ENCODE measurements around the gene LIPG.
A peak's percentile ranks its signal among the peaks of the same experiment; 100 is the strongest.

Gene LIPG

DNA sequence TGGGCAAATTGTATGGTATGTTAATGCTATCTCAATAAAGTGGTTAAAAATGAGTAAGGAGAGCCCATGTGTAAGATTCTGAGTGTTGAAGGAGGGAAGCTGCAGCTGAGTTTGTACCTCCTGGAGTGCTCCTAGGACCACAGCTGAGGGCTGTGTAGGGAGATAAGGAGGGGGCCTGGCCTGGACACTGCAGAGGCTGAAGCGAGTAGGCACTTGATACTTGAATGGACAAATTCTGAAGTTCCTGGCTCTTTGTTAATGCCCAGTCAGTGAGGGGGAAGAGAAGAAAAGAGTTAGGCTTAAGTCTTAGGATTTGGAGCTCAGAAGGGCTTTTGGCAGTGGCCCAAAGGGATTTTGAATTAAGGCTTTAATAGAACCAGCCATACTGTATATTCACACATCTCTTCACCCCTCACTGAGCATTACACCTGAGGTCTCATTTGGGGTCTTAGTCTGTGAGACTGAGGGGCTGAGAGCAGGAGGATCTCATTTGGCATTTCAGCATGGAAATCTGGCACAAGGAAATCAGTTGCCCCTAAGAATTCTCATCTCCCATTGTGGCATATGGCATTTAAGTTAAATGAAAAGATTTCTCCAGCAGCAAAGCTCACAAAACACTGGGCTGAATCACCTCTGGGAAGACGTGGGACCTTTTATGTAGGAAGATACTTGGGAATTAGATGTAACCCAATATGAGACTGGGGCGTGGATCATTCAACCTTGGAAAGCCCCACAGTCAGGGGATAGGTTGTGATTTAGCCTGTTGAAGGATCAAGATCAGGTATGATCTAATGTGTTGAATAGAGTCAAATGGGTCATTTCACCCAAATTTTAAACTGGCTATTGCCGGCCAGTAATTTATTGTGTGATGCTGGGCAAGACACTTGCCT is 46.8 kb downstream of the LIPG start:
- Histone ChIP-seq H3K27ac (peak overlapping the region in 6 of 21 experiments; percentile 1 to 73 (median 34)), H3K4me3 (no peak overlapping the region)

DNA sequence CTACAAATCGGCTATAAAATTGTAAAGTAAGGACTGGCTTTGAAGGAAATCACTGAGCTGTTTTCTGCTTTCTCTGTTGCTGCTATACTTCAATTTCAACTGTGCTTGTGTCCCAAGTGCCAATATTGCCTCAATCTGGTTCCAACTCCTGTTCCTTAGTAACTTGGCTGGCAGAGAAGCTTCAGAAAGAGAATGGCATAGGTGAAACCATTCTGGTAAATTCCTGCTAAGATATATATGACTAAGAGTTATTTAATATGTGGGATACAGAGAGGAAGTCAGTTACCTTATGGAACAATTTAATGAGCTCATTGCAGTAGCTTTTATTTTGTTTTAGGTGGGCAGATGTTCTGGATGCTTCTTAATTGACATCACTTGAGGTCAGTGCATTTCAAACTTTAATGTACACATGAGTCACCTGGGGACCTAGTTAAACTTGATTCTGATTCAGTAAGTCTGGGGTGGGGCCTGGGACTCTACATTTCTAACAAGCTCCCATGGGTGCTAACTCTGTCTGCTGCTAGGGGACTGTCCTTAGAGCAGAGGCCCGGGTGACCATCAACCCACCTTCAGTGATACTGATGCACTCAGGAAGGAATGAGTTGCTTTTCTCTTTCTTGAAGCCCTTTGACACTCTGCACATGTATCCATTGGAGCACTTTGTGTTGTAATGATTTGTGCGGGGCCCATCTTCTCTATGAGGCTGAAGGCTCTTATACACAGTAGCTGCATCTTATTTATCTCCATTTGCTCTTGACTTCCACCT is 47.6 kb downstream of the LIPG start:
- no peak overlapping the region for H3K4me3 ChIP-seq
- H3K27ac ChIP-seq, result peak overlapping the region in 11 of 21 experiments; percentile 25 to 76 (median 62)

- no peak overlapping the region for H3K4me3 ChIP-seq
- H3K27ac ChIP-seq, result peak overlapping the region in 11 of 21 experiments; percentile 15 to 76 (median 62)
Observed at GRCh38 chr18:49610022-49610445, 48.2 kb downstream of the LIPG start.

- H3K4me3 ChIP-seq, result no peak overlapping the region
- H3K27ac ChIP-seq, result no peak overlapping the region
Observed at GRCh38 chr18:49611316-49611715, 49.5 kb downstream of the LIPG start.

DNA sequence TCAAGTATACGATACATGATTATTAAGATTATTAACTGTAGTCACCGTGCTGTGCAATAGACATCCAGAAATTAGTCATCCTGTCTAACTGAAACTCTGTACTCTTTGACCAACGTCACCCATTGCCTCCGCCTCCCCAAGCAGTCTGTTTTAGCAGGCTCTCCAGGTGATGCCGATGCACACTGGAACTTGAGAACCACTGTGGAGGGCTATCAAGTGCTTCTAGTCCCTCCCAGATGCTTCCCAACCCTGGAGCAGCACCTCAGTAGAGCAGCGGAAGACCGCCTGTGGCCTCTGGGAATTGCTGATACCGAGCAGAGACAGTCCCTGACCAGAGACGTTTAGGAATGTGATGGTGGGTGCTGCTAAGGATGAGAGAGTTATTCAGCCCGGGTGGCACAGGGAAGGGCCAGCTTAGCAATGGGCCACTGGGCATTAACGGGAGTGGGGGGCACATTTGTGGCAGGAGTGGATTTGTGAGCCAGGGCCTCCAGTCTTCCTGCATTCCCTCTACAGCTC is 50.7 kb downstream of the LIPG start:
- H3K4me3 ChIP-seq, result no peak overlapping the region
- peak overlapping the region in 3 of 21 experiments; percentile 4 to 67 (median 60) for H3K27ac ChIP-seq

DNA sequence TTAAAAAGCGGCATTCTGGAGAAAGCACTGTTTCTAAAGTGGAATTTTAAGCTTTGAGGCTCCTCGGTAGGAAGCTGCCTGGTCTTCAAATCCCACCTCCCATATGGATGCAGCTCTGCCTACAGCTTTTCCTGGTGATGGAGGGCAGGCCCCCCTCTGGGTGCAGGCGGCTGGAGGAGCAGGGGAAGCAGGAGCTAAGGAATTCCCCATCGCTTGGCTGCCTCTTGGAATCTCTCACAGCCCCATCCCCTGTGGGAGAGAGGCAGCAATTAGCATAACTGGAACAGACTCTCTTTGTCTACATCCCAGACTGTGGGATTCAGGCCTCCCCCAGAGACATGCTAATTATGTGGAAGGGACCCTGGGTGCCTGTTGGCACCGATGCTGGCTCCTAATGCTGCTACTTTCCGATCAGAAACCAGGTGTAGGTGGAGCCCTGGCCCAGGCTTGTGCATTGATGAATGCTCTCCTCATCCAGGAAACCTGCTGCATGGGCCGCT is 51.3 kb downstream of the LIPG start:
- Histone ChIP-seq H3K4me3 (no peak overlapping the region), H3K27ac (peak overlapping the region in 2 of 21 experiments; percentile 60 to 67)

GRCh38 chr18:49613641-49614151 is 51.8 kb downstream of the LIPG start:
- H3K4me3 ChIP-seq, result no peak overlapping the region
- H3K27ac ChIP-seq, result peak overlapping the region in 2 of 21 experiments; percentile 39 to 67

DNA sequence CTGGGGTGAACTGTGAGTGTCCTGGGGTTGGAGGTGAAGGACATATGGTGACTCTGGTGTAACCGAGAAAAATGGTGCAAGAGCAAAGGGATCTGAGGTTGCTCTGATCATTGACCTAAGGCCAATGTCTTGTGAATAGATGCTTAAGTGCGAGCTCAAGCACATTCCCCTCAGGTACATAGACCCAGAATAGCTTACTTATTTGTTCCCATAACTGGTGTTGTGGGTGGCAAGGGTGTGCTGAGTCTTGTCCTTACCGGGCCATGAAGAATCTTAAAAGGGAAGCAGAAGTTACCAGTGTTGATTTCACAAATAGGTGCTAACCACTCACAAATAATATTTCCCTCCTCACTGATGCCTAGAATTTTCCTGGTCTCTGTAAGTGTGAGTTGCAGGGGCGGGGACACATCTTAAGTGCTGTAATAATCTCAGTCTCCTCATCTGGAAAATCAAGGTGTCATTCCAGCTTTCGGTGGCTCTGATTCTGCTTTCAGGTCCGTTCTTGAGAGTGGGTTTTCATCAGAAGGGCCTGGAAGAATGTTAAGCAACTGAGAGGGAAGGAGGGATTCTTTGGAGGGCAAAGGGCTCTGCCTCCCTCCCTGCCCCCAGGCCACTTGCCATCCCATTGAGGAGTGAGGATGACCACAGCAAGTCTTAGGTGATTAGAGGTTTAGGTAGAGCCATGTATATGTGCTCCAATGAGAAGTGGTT is 54.9 kb downstream of the LIPG start:
- Histone ChIP-seq H3K4me3 (no peak overlapping the region), H3K27ac (no peak overlapping the region)

DNA sequence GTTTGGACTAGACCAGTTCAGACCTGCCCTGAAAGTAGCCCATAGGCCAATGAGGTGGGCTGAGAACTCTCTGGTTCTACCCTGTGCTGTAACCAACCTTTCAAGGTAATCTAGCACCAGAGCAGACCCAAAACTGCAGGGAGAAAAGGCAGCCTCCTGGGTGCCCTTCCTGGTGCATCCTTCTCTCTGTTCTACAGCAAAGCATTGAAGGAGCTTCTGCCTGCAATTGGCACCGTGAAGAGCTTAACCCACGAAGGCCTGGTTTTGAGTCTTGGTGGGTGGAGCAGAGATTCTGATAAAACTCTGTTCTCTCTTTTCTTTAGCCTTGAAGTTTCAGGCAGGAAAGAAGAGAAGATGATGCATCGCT is 55.5 kb downstream of the LIPG start:
- Histone ChIP-seq H3K4me3 (no peak overlapping the region), H3K27ac (no peak overlapping the region)

DNA sequence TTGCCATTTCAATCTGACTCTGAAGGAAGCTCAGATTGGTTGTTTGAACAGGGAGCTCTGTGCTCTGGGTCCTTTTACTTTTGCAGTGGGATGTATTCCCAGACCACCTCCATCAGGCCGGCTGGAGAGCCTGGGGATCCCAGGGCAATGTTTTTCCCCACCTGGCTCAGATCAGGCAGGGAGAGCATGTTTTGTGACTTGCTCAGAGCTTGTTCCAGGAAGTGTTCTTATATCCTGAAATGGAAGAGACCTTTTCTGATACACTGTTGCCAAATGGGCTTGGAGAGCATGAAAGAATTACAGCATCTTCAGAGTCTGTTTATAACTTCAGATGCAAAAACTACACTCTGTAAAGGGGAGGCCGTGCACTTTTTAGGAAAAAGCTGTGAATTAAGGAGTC is 56.0 kb downstream of the LIPG start:
- H3K27ac ChIP-seq, result no peak overlapping the region
- H3K4me3 ChIP-seq, result no peak overlapping the region

DNA sequence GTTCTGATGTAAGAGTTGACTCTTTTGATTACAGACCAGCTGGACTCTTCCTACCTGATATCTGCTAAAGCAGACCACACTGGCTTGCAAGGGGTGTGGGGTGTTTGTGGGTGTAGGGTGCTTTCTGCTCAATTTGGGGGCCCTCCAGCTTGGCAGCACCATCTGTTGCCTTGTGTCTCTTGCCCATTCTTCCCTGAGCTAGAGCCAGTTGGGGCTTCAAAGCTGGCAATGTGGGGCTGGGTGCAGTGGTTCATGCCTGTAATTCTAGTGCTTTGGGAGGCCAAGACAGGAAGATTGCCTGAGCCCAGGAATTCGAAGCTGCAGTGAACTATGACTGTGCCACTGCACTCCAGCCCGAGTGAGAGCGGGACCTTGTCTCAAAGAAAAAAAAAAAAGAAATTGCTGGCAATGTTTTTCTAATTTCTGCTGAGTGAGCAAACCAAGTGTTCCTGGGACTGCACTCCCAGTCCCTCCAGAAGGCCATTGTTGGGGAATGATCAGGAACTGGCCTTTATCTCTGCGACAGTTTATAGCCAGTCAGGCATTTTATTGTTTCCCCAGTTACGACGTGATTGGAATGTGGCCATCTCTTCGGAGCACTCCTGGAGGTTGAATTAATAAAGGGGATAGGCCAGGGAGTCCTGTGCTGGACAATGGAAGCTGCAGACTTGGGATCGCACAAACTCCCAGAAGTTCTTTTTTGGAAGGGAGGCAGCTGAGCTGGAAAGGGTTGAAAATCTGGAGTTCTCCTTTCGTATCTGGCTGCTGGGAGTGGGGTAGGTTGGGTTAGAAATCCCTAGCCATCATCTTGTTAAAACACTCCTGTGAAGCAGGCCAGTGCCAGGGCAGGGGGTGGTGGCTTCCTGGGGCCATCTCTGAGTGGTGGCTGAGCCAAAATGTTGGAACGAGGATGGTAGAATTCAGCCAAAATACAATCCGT is 57.2 kb downstream of the LIPG start:
- no peak overlapping the region for H3K27ac ChIP-seq
- no peak overlapping the region for H3K4me3 ChIP-seq

DNA sequence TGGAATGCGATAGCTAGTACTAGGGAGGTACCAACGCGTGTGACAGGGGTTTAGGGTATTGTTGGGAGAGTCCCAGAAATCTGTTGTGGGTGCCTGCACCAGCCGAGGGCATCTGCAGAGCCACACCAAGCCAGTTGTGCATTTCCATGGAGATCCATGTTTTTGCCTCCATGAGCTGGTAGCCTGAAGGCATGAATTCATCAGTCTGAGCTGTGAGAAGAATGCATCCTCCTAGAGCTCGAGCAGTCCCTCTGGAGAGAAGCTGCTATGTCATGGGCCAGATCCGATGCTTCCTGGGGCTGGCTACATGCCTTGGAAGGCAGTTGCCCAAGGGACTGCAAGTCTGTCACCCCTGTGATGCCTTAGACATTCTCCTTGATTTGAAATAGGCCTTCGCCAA is 57.9 kb downstream of the LIPG start:
- Histone ChIP-seq H3K4me3 (no peak overlapping the region), H3K27ac (no peak overlapping the region)

- no peak overlapping the region for H3K27ac ChIP-seq
Observed at GRCh38 chr18:49621301-49621700, 59.4 kb downstream of the LIPG start.

GRCh38 chr18:49621717-49622351 is 60.0 kb downstream of the LIPG start:
- no peak overlapping the region for H3K4me3 ChIP-seq
- no peak overlapping the region for H3K27ac ChIP-seq

More at GRCh38 chr18:49621301-49621700, 59.4 kb downstream of the LIPG start:
- no peak overlapping the region for H3K4me3 ChIP-seq

DNA sequence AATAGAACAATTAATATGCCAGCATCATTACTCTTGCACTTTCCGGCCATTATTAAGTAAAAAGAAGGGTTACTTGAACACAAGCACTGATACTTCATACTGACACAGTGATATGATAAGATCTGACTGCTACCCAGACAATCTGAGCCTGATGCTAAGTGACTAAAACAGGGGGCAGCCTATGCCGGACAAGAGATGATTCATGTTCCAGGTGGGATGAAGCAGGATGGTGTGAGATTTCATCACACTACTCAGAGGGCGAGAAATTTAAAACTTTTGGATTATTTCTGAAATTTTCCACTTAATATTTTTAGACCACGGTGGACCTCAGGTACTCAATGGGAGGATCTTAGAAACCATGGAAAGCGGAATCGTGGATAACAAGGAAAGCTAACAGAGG is 61.7 kb downstream of the LIPG start:
- H3K27ac ChIP-seq, result no peak overlapping the region
- no peak overlapping the region for H3K4me3 ChIP-seq

GRCh38 chr18:49625021-49625691 is 63.3 kb downstream of the LIPG start:
- Histone ChIP-seq H3K27ac (no peak overlapping the region), H3K4me3 (no peak overlapping the region)

GRCh38 chr18:49626842-49627467 is 65.1 kb downstream of the LIPG start:
- no peak overlapping the region for H3K27ac ChIP-seq
- no peak overlapping the region for H3K4me3 ChIP-seq
